Liver (tissue), 9 donors: ENCODE results near the gene TGM6. TPM values are rescaled to one million over a fixed set of nuclear protein-coding genes. Genes with fewer than 3 reads are reported as not detected.

Source experiments
- DNase-seq: peaks from one replicate; pipeline ENCODE4 v3.0.0-alpha.2; 2017; ENCODE audit warnings: low spot score
- H3K27ac ChIP-seq, 2 donors: one replicate each; pipeline ENCODE4 v1.7.0; 2013; ENCODE audit warnings: inconsistent platforms in 2 of 2, low read length in 2 of 2, control low read depth in 1 of 2, low read depth in 1 of 2, mild to moderate bottlenecking in 1 of 2
- H3K27me3 ChIP-seq, 4 donors: one replicate each; pipeline versions ENCODE4 v1.6.1 to v1.7.0; 2013; ENCODE audit warnings: low read length in 3 of 4, inconsistent platforms in 1 of 4, mild to moderate bottlenecking in 1 of 4, moderate library complexity in 1 of 4; ENCODE audit not compliant: control insufficient read depth in 4 of 4, insufficient read depth in 4 of 4
- H3K36me3 ChIP-seq, 4 donors: one replicate each; pipeline versions ENCODE4 v1.6.1 to v1.7.0; 2013; ENCODE audit warnings: low read length in 3 of 4, mild to moderate bottlenecking in 3 of 4, low read depth in 1 of 4, moderate library complexity in 1 of 4; ENCODE audit not compliant: control insufficient read depth in 4 of 4, insufficient read depth in 3 of 4
- H3K4me1 ChIP-seq, 4 donors: one replicate each; pipeline versions ENCODE4 v1.6.1 to v1.7.0; 2013; ENCODE audit warnings: low read length in 3 of 4, mild to moderate bottlenecking in 3 of 4, moderate library complexity in 1 of 4; ENCODE audit not compliant: control insufficient read depth in 4 of 4, insufficient read depth in 4 of 4
- H3K4me3 ChIP-seq, 3 donors: one replicate each; pipeline versions ENCODE4 v1.6.1 to v1.7.0; 2013; ENCODE audit warnings: low read length in 3 of 3, control low read depth in 1 of 3, low read depth in 1 of 3, mild to moderate bottlenecking in 1 of 3
- H3K9ac ChIP-seq, 2 donors: one replicate each; pipeline ENCODE4 v1.7.0; 2013; ENCODE audit warnings: low read length in 2 of 2, mild to moderate bottlenecking in 2 of 2, moderate library complexity in 2 of 2, control low read depth in 1 of 2, low read depth in 1 of 2
- H3K9me3 ChIP-seq, 4 donors: one replicate each; pipeline versions ENCODE4 v1.6.1 to v1.7.0; 2013; ENCODE audit warnings: low read length in 3 of 4; ENCODE audit not compliant: control insufficient read depth in 4 of 4
- ATF3 ChIP-seq: IDR thresholded peaks from 2 replicates; pipeline ENCODE4 v1.6.1; 2016; ENCODE audit warnings: antibody characterized with exemption
- CTCF ChIP-seq: fragments of 150-350 bp; IDR thresholded peaks from 2 replicates; pipeline ENCODE4 v1.5.1; 2017; ENCODE audit warnings: improper control_type of control experiment, low read depth, low read length; ENCODE audit not compliant: missing input control
- EGR1 ChIP-seq, 2 donors: IDR thresholded peaks; 2 replicates each; pipeline ENCODE4 v1.6.1; 2016 to 2018; ENCODE audit warnings: antibody characterized with exemption in 2 of 2, low read depth in 2 of 2
- FOXA1 ChIP-seq: IDR thresholded peaks from 2 replicates; pipeline ENCODE4 v1.6.1; 2016; ENCODE audit warnings: antibody characterized with exemption
- FOXA2 ChIP-seq: IDR thresholded peaks from 2 replicates; pipeline ENCODE4 v1.6.1; 2016; ENCODE audit warnings: antibody characterized with exemption
- GABPA ChIP-seq, 2 donors: IDR thresholded peaks in 1 of 2; conservative IDR thresholded peaks in 1 of 2; 2 replicates each; pipeline ENCODE4 v1.6.1; 2016; ENCODE audit warnings: antibody characterized with exemption in 2 of 2, mild to moderate bottlenecking in 1 of 2, moderate library complexity in 1 of 2
- HNF4A ChIP-seq, 2 donors: conservative IDR thresholded peaks; 2 replicates each; pipeline ENCODE4 v1.6.1; 2016; ENCODE audit warnings: antibody characterized with exemption in 2 of 2, mild to moderate bottlenecking in 2 of 2
- HNF4G ChIP-seq: IDR thresholded peaks from 2 replicates; pipeline ENCODE4 v1.6.1; 2016; ENCODE audit warnings: antibody characterized with exemption
- JUND ChIP-seq, 2 donors: IDR thresholded peaks; 2 replicates each; pipeline ENCODE4 v1.6.1; 2016; ENCODE audit warnings: antibody characterized with exemption in 2 of 2
- MAX ChIP-seq: IDR thresholded peaks from 2 replicates; pipeline ENCODE4 v1.6.1; 2016; ENCODE audit warnings: antibody characterized with exemption
- NR2F2 ChIP-seq: IDR thresholded peaks from 2 replicates; pipeline ENCODE4 v1.6.1; 2016; ENCODE audit warnings: antibody characterized with exemption
- RAD21 ChIP-seq, 2 donors: IDR thresholded peaks; 2 replicates each; pipeline ENCODE4 v1.6.1; 2016; ENCODE audit warnings: antibody characterized with exemption in 2 of 2, mild to moderate bottlenecking in 2 of 2
- REST ChIP-seq: IDR thresholded peaks from 2 replicates; pipeline ENCODE4 v1.6.1; 2016; ENCODE audit warnings: antibody characterized with exemption, mild to moderate bottlenecking
- RXRA ChIP-seq, 2 donors: IDR thresholded peaks; 2 replicates each; pipeline ENCODE4 v1.6.1; 2017 to 2018; ENCODE audit warnings: antibody characterized with exemption in 2 of 2, mild to moderate bottlenecking in 1 of 2
- SP1 ChIP-seq: IDR thresholded peaks from 2 replicates; pipeline ENCODE4 v1.6.1; 2018; ENCODE audit warnings: antibody characterized with exemption, mild to moderate bottlenecking
- TAF1 ChIP-seq: conservative IDR thresholded peaks from 2 replicates; pipeline ENCODE4 v1.6.1; 2016; ENCODE audit warnings: antibody characterized with exemption, mild to moderate bottlenecking
- YY1 ChIP-seq: IDR thresholded peaks from 2 replicates; pipeline ENCODE4 v1.6.1; 2016; ENCODE audit warnings: antibody characterized with exemption, mild to moderate bottlenecking
- ZBTB33 ChIP-seq: IDR thresholded peaks from 2 replicates; pipeline ENCODE4 v1.6.1; 2016; ENCODE audit warnings: antibody characterized with exemption
- WGBS: extraction: QIAGEN DNeasy Blood & Tissue Kit; methylation state at CpG from one replicate; pipeline ENCODE4 v1.1.7; 2013; 5-methylcytosine and 5-hydroxymethylcytosine counted together
- polyA plus RNA-seq, 2 donors: library from polyadenylated mRNA; stranded (reverse) in 1 of 2; unstranded in 1 of 2; fragments of 200-250 nt in 1 of 2; fragments of >200 nt in 1 of 2; fragmentation: Nextera tagmentation in 1 of 2; extraction: Ambion mirVana in 1 of 2; gene quantifications; one replicate each; pipeline versions ENCODE4 v1.2.1 to v1.2.3, GENCODE V29; 2013 to 2015
- total RNA-seq, 2 donors: library from RNA; depleted of rRNA; stranded (reverse); fragments of >200 nt; gene quantifications; one replicate each; pipeline ENCODE4 v1.2.3, GENCODE V29; 2014
- donor health status: healthy.
- donor health status: healthy.
- donor health status: healthy.
- donor health status: healthy.
- donor health status: healthy.

The TGM6 gene
- total and polyA plus RNA-seq, 4 donors, result not detected

- Histone ChIP-seq H3K4me3 (no peak overlapping the region), H3K4me1 (peaks cover 4 to 19% (median 8%) of the 10 kb centered on the region in 4 donors), H3K27ac (no peak overlapping the region), H3K27me3 (no peaks in the 10 kb centered on the region), H3K9ac (no peak overlapping the region), H3K9me3 (no peaks in the 10 kb centered on the region), H3K36me3 (no peaks in the 10 kb centered on the region)
- DNase-seq, result no peak
- no peak for TF ChIP-seq FOXA2
- no peak for TF ChIP-seq ZBTB33
- no peak for TF ChIP-seq GABPA (IDR thresholded peaks at IDR 0.05 in 1 of 2, conservative IDR thresholded peaks at IDR 0.05 in 1 of 2)
- no peak for TF ChIP-seq JUND (IDR thresholded peaks at IDR 0.05)
- WGBS, result 96% methylated on average over 17 of the region's 17 CpGs
These were observed 48.7 kb upstream of the TGM6 start for GRCh38 chr20:2331901-2332565.

GRCh38 chr20:2332711-2333110 lies 48.0 kb upstream of the TGM6 start:
- no peak for DNase-seq
- TF ChIP-seq JUND (IDR thresholded peaks at IDR 0.05) (no peak), EGR1 (IDR thresholded peaks at IDR 0.05; ENCODE audit: low read depth in 2 of 2) (no peak), HNF4G (no peak), TAF1 (no peak), CTCF (no peak), REST (no peak), YY1 (no peak), GABPA (IDR thresholded peaks at IDR 0.05 in 1 of 2, conservative IDR thresholded peaks at IDR 0.05 in 1 of 2) (no peak), ATF3 (no peak), SP1 (no peak), FOXA1 (no peak), FOXA2 (no peak), RXRA (IDR thresholded peaks at IDR 0.05) (no peak), ZBTB33 (no peak), RAD21 (IDR thresholded peaks at IDR 0.05) (no peak), MAX (no peak), HNF4A (conservative IDR thresholded peaks at IDR 0.05) (no peak), NR2F2 (no peak)
- Histone ChIP-seq H3K4me3 (no peak overlapping the region), H3K36me3 (no peaks in the 10 kb centered on the region), H3K9me3 (no peaks in the 10 kb centered on the region), H3K9ac (no peak overlapping the region), H3K27ac (no peak overlapping the region), H3K4me1 (peaks cover 4 to 19% (median 8%) of the 10 kb centered on the region in 4 donors), H3K27me3 (no peaks in the 10 kb centered on the region)
- WGBS, result 78% methylated on average over 4 of the region's 4 CpGs
